Renal cortex interstitium (tissue), 15 donors: Measurements from ENCODE around the gene TRA2B. TPM values are rescaled to one million over a fixed set of nuclear protein-coding genes. Genes with fewer than 3 reads are reported as not detected.

Experiments used
- DNase-seq, 11 donors: peaks; one replicate each; pipeline ENCODE4 v3.0.0-alpha.2; 2013; ENCODE audit warnings: low read depth in 9 of 11, low spot score in 4 of 11; ENCODE audit errors: extremely low read depth in 1 of 11
- long read RNA-seq, 16 experiments: transcript quantifications; one replicate each; lab custom pipeline, GENCODE V29; 2026
- polyA plus RNA-seq, 3 donors: library from polyadenylated mRNA; unstranded; fragments of 120-200 nt; gene quantifications; one replicate each; pipeline ENCODE4 v1.2.1, GENCODE V29; 2013; ENCODE audit not compliant: insufficient read length in 3 of 3

TRA2B gene
- polyA plus RNA-seq: 100 to 1,000 TPM; 256 to 317 (median 293) TPM
- long read RNA-seq, donor 1, full-length matches to known transcripts: 47 of 47 reads
- long read RNA-seq, donor 1, partial matches to known transcripts: 0 of 47 reads
- long read RNA-seq, donor 1, other reads (novel, unspliced or antisense): 0 of 47 reads
- long read RNA-seq, donor 2, full-length matches to known transcripts: 46 of 46 reads
- long read RNA-seq, donor 2, partial matches to known transcripts: 0 of 46 reads
- long read RNA-seq, donor 2, other reads (novel, unspliced or antisense): 0 of 46 reads
- long read RNA-seq, donor 3, full-length matches to known transcripts: 76 of 92 reads
- long read RNA-seq, donor 3, partial matches to known transcripts: 16 of 92 reads
- long read RNA-seq, donor 3, other reads (novel, unspliced or antisense): 0 of 92 reads
- long read RNA-seq, donor 4, transcript TRA2B-212 (2 exons, 538 nt): major isoform, 14 of 36 reads
- long read RNA-seq, donor 4, transcript TRA2B-213 (3 exons, 839 nt): minor isoform, 6 of 36 reads
- long read RNA-seq, donor 4, transcript TRA2B-205 (9 exons, 2,952 nt): minor isoform, 7 of 36 reads
- long read RNA-seq, donor 4, partial matches to known transcripts: 0 of 36 reads
- long read RNA-seq, donor 4, other reads (novel, unspliced or antisense): 0 of 36 reads
- long read RNA-seq, donor 5: 0 reads
- long read RNA-seq, donor 6, full-length matches to known transcripts: 54 of 60 reads
- long read RNA-seq, donor 6, partial matches to known transcripts: 6 of 60 reads
- long read RNA-seq, donor 6, other reads (novel, unspliced or antisense): 0 of 60 reads
- long read RNA-seq, donor 7, full-length matches to known transcripts: 84 of 102 reads
- long read RNA-seq, donor 7, partial matches to known transcripts: 18 of 102 reads
- long read RNA-seq, donor 7, other reads (novel, unspliced or antisense): 0 of 102 reads
- long read RNA-seq, donor 8, full-length matches to known transcripts: 84 of 126 reads
- long read RNA-seq, donor 8, partial matches to known transcripts: 42 of 126 reads
- long read RNA-seq, donor 8, other reads (novel, unspliced or antisense): 0 of 126 reads
- long read RNA-seq, donor 9, full-length matches to known transcripts: 43 of 60 reads
- long read RNA-seq, donor 9, partial matches to known transcripts: 17 of 60 reads
- long read RNA-seq, donor 9, other reads (novel, unspliced or antisense): 0 of 60 reads
- long read RNA-seq, donor 10, full-length matches to known transcripts: 63 of 87 reads
- long read RNA-seq, donor 10, partial matches to known transcripts: 19 of 87 reads
- long read RNA-seq, donor 10, other reads (novel, unspliced or antisense): 5 of 87 reads
- long read RNA-seq, donor 11, transcript TRA2B-213 (3 exons, 839 nt): minor isoform, 10 of 40 reads
- long read RNA-seq, donor 11, transcript TRA2B-212 (2 exons, 538 nt): minor isoform, 10 of 40 reads
- long read RNA-seq, donor 11, transcript TRA2B-205 (9 exons, 2,952 nt): major isoform, 14 of 40 reads
- long read RNA-seq, donor 11, partial matches to known transcripts: 0 of 40 reads
- long read RNA-seq, donor 11, other reads (novel, unspliced or antisense): 0 of 40 reads
- long read RNA-seq, donor 12, full-length matches to known transcripts: 32 of 32 reads
- long read RNA-seq, donor 12, partial matches to known transcripts: 0 of 32 reads
- long read RNA-seq, donor 12, other reads (novel, unspliced or antisense): 0 of 32 reads
- long read RNA-seq, donor 13: 0 reads
- long read RNA-seq, donor 14, full-length matches to known transcripts: 49 of 49 reads
- long read RNA-seq, donor 14, partial matches to known transcripts: 0 of 49 reads
- long read RNA-seq, donor 14, other reads (novel, unspliced or antisense): 0 of 49 reads
- long read RNA-seq, donor 15, transcript TRA2B-205 (9 exons, 2,952 nt): major isoform, 15 of 42 reads
- long read RNA-seq, donor 15, transcript TRA2B-213 (3 exons, 839 nt): minor isoform, 11 of 42 reads
- long read RNA-seq, donor 15, partial matches to known transcripts: 7 of 42 reads
- long read RNA-seq, donor 15, other reads (novel, unspliced or antisense): 0 of 42 reads
- long read RNA-seq, donor 16, full-length matches to known transcripts: 102 of 137 reads
- long read RNA-seq, donor 16, partial matches to known transcripts: 28 of 137 reads
- long read RNA-seq, donor 16, other reads (novel, unspliced or antisense): 7 of 137 reads

- peak; percentile 90 to 99 (median 97) for DNase-seq
Measured at GRCh38 chr3:185937689-185938374, at the start of gene TRA2B. Gene TRA2B (minus strand): TSS chr3:185938014. CDS start chr3:185937860, 154 bp downstream.

- DNase-seq: no peak
Measured at GRCh38 chr3:185986198-185986777, 48.5 kb upstream of the TRA2B start.

- no peak for DNase-seq
Measured at GRCh38 chr3:185984203-185984602, 46.4 kb upstream of the TRA2B start.

GRCh38 chr3:185983495-185984141 lies 45.8 kb upstream of the TRA2B start:
- DNase-seq: peak in 10 of 11 donors; percentile 33 to 66 (median 55)

GRCh38 chr3:185982632-185983031 lies 44.8 kb upstream of the TRA2B start:
- no peak for DNase-seq

GRCh38 chr3:185981621-185982020 lies 43.8 kb upstream of the TRA2B start:
- no peak for DNase-seq

- no peak for DNase-seq
Measured at GRCh38 chr3:185979721-185980121, 41.9 kb upstream of the TRA2B start.

GRCh38 chr3:185978516-185978915 lies 40.7 kb upstream of the TRA2B start:
- no peak for DNase-seq

- no peak for DNase-seq
Measured at GRCh38 chr3:185977679-185978040, 39.8 kb upstream of the TRA2B start.

- peak in 8 of 11 donors; percentile 19 to 48 (median 39) for DNase-seq
Measured at GRCh38 chr3:185976977-185977678, 39.3 kb upstream of the TRA2B start.

- DNase-seq: no peak
Measured at GRCh38 chr3:185976100-185976499, 38.3 kb upstream of the TRA2B start.

- DNase-seq: no peak
Measured at GRCh38 chr3:185971579-185971978, 33.8 kb upstream of the TRA2B start.

- DNase-seq: no peak
Measured at GRCh38 chr3:185968168-185968567, 30.4 kb upstream of the TRA2B start.

- no peak for DNase-seq
Measured at GRCh38 chr3:185966655-185967054, 28.8 kb upstream of the TRA2B start.

- DNase-seq: no peak
Measured at GRCh38 chr3:185965496-185965895, 27.7 kb upstream of the TRA2B start.
